Spleen (tissue), 11 donors: ENCODE results near the gene SNX30. TPM values are rescaled to one million over a fixed set of nuclear protein-coding genes. Genes with fewer than 3 reads are reported as not detected.

Source experiments
- DNase-seq: peaks from one replicate; pipeline ENCODE4 v3.0.0-alpha.2; 2020
- H3K27ac ChIP-seq, 8 donors: fragments of 200-600 bp; sonication (generic) in 7 of 8; 1 replicate in 4 of 8; 2 replicates in 4 of 8; pipeline versions ENCODE4 v1.5.0 to v1.8.0; 2016 to 2021; ENCODE audit warnings: inconsistent platforms in 4 of 8, mild to moderate bottlenecking in 4 of 8, moderate library complexity in 1 of 8
- H3K27me3 ChIP-seq, 7 donors: fragments of 200-600 bp; sonication (generic) in 6 of 7; replicated peaks in 1 of 7; 1 replicate in 4 of 7; 2 replicates in 3 of 7; pipeline versions ENCODE4 v1.5.0 to v1.8.0; 2016 to 2021; ENCODE audit warnings: inconsistent platforms in 3 of 7, mild to moderate bottlenecking in 1 of 7
- H3K36me3 ChIP-seq, 6 donors: fragments of 200-600 bp; sonication (generic) in 5 of 6; 1 replicate in 4 of 6; 2 replicates in 2 of 6; pipeline versions ENCODE4 v1.5.0 to v1.8.0; 2016 to 2021; ENCODE audit warnings: inconsistent platforms in 2 of 6
- H3K4me1 ChIP-seq, 6 donors: fragments of 200-600 bp; sonication (generic) in 5 of 6; 1 replicate in 3 of 6; 2 replicates in 3 of 6; pipeline versions ENCODE4 v1.5.0 to v1.8.0; 2016 to 2021; ENCODE audit warnings: inconsistent platforms in 3 of 6
- H3K4me3 ChIP-seq, 8 donors: fragments of 200-600 bp; sonication (generic) in 7 of 8; 1 replicate in 4 of 8; 2 replicates in 4 of 8; pipeline versions ENCODE4 v1.5.0 to v1.8.0; 2016 to 2021; ENCODE audit warnings: inconsistent platforms in 4 of 8, mild to moderate bottlenecking in 4 of 8, moderate library complexity in 2 of 8
- H3K9me3 ChIP-seq, 8 donors: fragments of 200-600 bp; sonication (generic) in 7 of 8; 1 replicate in 4 of 8; 2 replicates in 4 of 8; pipeline versions ENCODE4 v1.5.0 to v1.8.0; 2016 to 2021; ENCODE audit warnings: inconsistent platforms in 4 of 8
- POLR2A ChIP-seq, 3 donors: fragments of 450-650 bp; IDR thresholded peaks; one replicate each; pipeline ENCODE4 v1.5.1; 2017; ENCODE audit warnings: antibody characterized with exemption in 3 of 3, mild to moderate bottlenecking in 1 of 3
- POLR2AphosphoS5 ChIP-seq, 3 donors: sonication (generic); formaldehyde crosslinking; IDR thresholded peaks; one replicate each; pipeline ENCODE4 v1.5.1; 2017; ENCODE audit warnings: antibody characterized with exemption in 3 of 3
- WGBS, 5 donors: extraction: QIAGEN DNeasy Blood & Tissue Kit in 3 of 5; methylation state at CpG; one replicate each; pipeline versions ENCODE4 v1.1.5 to v1.1.7; 2013 to 2018; 5-methylcytosine and 5-hydroxymethylcytosine counted together
- intact Hi-C: fragments of 100-400 bp; cut with DNase I; formaldehyde crosslinking; loops from one replicate; pipeline ENCODE4 v1.15.0; 2023; ENCODE audit warnings: low total_unique reads
- polyA plus RNA-seq, 3 donors: library from polyadenylated mRNA; stranded (reverse); fragments of 200-250 nt; gene quantifications; one replicate each; pipeline ENCODE4 v1.2.1, GENCODE V29; 2013
- total RNA-seq, 7 donors: library from RNA; depleted of rRNA in 3 of 7; stranded (reverse); fragments of >200 nt in 3 of 7; fragmentation: NEBNext Ultra II Directional in 4 of 7; extraction: Animal tissue kit (Norgen Biotek cat#: 25700) in 4 of 7; gene quantifications; one replicate each; pipeline versions ENCODE4 v1.1.0 to v1.2.1, GENCODE V29; 2016 to 2021
- TF ChIP-seq, protein P1 (sequence below), 11 experiments: fragments of 200-600 bp in 7 of 11; fragments of 450-650 bp in 4 of 11; sonication (generic) in 4 of 11; IDR thresholded peaks in 8 of 11; conservative IDR thresholded peaks in 3 of 11; 1 replicate in 7 of 11; 2 replicates in 4 of 11; pipeline versions ENCODE4 v1.4.0 to v1.8.0; 2016 to 2021; ENCODE audit warnings: antibody characterized with exemption in 11 of 11, inconsistent platforms in 4 of 11, mild to moderate bottlenecking in 1 of 11
- donor health status: healthy with polysubstance abuse.
- donor health status: DM: no; HTN: no; CAD: no; lungs with moderate emphysema.
- donor health status: DM: no; HTN: no; CAD: no.
- donor health status: Bipolar disorder and iron deficiency.
- donor health status: healthy.
- donor health status: DM: no; HTN: no; CAD: no.
- donor health status: DM: yes; HTN: yes; CAD: no.

SNX30 gene
- total and polyA plus RNA-seq, 10 donors, result 1.2 to 23.3 (median 14.6) TPM

- Histone ChIP-seq H3K27me3 (no peaks in the 10 kb centered on the region), H3K27ac (peak overlapping the region in 5 of 8 donors; percentile 5 to 63 (median 34)), H3K4me1 (peaks cover 0 to 91% (median 60%) of the 10 kb centered on the region in 6 donors), H3K4me3 (no peak overlapping the region), H3K36me3 (no peaks in the 10 kb centered on the region), H3K9me3 (no peaks in the 10 kb centered on the region)
- WGBS, 5 donors, result 45 to 53% (median 51%) methylated on average over 3 of the region's 3 CpGs
- intact Hi-C loops, result loop anchor here (5.0 kb wide), 1 partner anchor 37 kb away; the partner anchor contains the start of gene INIP
- no peak for DNase-seq
- TF ChIP-seq POLR2A (IDR thresholded peaks at IDR 0.05), result no peak
- TF ChIP-seq, protein P1, sequence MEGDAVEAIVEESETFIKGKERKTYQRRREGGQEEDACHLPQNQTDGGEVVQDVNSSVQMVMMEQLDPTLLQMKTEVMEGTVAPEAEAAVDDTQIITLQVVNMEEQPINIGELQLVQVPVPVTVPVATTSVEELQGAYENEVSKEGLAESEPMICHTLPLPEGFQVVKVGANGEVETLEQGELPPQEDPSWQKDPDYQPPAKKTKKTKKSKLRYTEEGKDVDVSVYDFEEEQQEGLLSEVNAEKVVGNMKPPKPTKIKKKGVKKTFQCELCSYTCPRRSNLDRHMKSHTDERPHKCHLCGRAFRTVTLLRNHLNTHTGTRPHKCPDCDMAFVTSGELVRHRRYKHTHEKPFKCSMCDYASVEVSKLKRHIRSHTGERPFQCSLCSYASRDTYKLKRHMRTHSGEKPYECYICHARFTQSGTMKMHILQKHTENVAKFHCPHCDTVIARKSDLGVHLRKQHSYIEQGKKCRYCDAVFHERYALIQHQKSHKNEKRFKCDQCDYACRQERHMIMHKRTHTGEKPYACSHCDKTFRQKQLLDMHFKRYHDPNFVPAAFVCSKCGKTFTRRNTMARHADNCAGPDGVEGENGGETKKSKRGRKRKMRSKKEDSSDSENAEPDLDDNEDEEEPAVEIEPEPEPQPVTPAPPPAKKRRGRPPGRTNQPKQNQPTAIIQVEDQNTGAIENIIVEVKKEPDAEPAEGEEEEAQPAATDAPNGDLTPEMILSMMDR (IDR thresholded peaks at IDR 0.05 in 8 of 11, conservative IDR thresholded peaks at IDR 0.05 in 3 of 11), result no peak
- TF ChIP-seq POLR2AphosphoS5 (IDR thresholded peaks at IDR 0.05), result no peak
Measured at GRCh38 chr9:112754578-112754977, 4.0 kb downstream of the SNX30 start.

- Histone ChIP-seq H3K9me3 (no peaks in the 10 kb centered on the region), H3K36me3 (no peaks in the 10 kb centered on the region), H3K27me3 (no peaks in the 10 kb centered on the region), H3K4me3 (no peak overlapping the region), H3K27ac (peak overlapping the region in 5 of 8 donors; percentile 5 to 63 (median 34)), H3K4me1 (peaks cover 0 to 91% (median 55%) of the 10 kb centered on the region in 6 donors)
- WGBS, 5 donors, result 58 to 70% (median 62%) methylated on average over 5 of the region's 5 CpGs
- DNase-seq, result no peak
- intact Hi-C loops, result no loop called here
- TF ChIP-seq, protein P1 (IDR thresholded peaks at IDR 0.05 in 8 of 11, conservative IDR thresholded peaks at IDR 0.05 in 3 of 11), result no peak
- TF ChIP-seq POLR2A (IDR thresholded peaks at IDR 0.05), result no peak
- TF ChIP-seq POLR2AphosphoS5 (IDR thresholded peaks at IDR 0.05), result no peak
Measured at GRCh38 chr9:112755016-112755427, 4.5 kb downstream of the SNX30 start.

- H3K36me3 ChIP-seq, result no peaks in the 10 kb centered on the region
- H3K4me3 ChIP-seq, result no peak overlapping the region
- no peaks in the 10 kb centered on the region for H3K27me3 ChIP-seq
- WGBS, 5 donors, result 90 to 97% (median 93%) methylated on average over 4 of the region's 4 CpGs
- intact Hi-C loops, result no loop called here
- H3K9me3 ChIP-seq, result no peaks in the 10 kb centered on the region
- no peak for TF ChIP-seq POLR2AphosphoS5 (IDR thresholded peaks at IDR 0.05)
- TF ChIP-seq, protein P1 (IDR thresholded peaks at IDR 0.05 in 8 of 11, conservative IDR thresholded peaks at IDR 0.05 in 3 of 11), result no peak
- no peak for TF ChIP-seq POLR2A (IDR thresholded peaks at IDR 0.05)
- H3K27ac ChIP-seq, result peak overlapping the region in 1 of 8 donors; percentile 50
- DNase-seq, result no peak
- peaks cover 0 to 93% (median 51%) of the 10 kb centered on the region in 6 donors for H3K4me1 ChIP-seq
Measured at GRCh38 chr9:112755675-112756074, 5.1 kb downstream of the SNX30 start.

GRCh38 chr9:112757282-112757883 is 6.8 kb downstream of the SNX30 start:
- Histone ChIP-seq H3K27me3 (no peaks in the 10 kb centered on the region), H3K9me3 (no peaks in the 10 kb centered on the region), H3K4me3 (no peak overlapping the region), H3K36me3 (no peaks in the 10 kb centered on the region), H3K4me1 (peaks cover 0 to 88% (median 38%) of the 10 kb centered on the region in 6 donors), H3K27ac (no peak overlapping the region)
- DNase-seq, result no peak
- TF ChIP-seq, protein P1 (IDR thresholded peaks at IDR 0.05 in 8 of 11, conservative IDR thresholded peaks at IDR 0.05 in 3 of 11), result no peak
- no peak for TF ChIP-seq POLR2AphosphoS5 (IDR thresholded peaks at IDR 0.05)
- WGBS, 5 donors, result 79 to 86% (median 86%) methylated on average over 7 of the region's 7 CpGs
- intact Hi-C loops, result no loop called here
